Testis (tissue), 2 donors: Measurements from ENCODE around the gene ALDOB.

ENCODE experiments used
- POLR2A ChIP-seq: fragments of 450-650 bp; IDR thresholded peaks from one replicate; pipeline ENCODE4 v1.6.1; 2017; ENCODE audit warnings: antibody characterized with exemption, mild to moderate bottlenecking, moderate library complexity
- TF ChIP-seq, protein P1 (sequence below), 3 experiments: fragments of 450-650 bp in 2 of 3; fragments of 200-600 bp in 1 of 3; sonication (generic) in 1 of 3; IDR thresholded peaks; one replicate each; pipeline ENCODE4 v1.5.1; 2016 to 2019; ENCODE audit warnings: antibody characterized with exemption in 3 of 3, mild to moderate bottlenecking in 2 of 3, moderate library complexity in 1 of 3

DNA sequence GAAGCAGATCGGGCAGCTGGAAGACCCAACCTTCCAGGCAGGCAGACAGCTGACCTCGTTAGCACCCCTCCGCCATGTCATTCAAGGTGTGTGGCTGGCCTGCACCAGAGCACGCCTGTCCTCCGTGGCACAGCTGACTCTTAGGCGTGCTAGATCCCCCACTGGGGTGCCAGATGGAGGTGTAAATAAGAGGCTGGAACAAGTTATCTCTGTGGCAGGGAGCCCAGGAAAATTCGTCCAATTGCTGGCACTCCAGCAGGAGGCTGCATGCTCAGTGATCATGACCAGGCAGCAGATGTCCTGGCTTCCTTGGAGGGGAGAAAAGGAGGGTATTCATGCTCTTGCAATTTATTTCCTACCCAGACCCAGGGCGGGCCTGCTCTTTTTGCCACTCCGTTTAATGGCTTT lies 7.8 kb upstream of the ALDOB start:
- TF ChIP-seq, protein P1, sequence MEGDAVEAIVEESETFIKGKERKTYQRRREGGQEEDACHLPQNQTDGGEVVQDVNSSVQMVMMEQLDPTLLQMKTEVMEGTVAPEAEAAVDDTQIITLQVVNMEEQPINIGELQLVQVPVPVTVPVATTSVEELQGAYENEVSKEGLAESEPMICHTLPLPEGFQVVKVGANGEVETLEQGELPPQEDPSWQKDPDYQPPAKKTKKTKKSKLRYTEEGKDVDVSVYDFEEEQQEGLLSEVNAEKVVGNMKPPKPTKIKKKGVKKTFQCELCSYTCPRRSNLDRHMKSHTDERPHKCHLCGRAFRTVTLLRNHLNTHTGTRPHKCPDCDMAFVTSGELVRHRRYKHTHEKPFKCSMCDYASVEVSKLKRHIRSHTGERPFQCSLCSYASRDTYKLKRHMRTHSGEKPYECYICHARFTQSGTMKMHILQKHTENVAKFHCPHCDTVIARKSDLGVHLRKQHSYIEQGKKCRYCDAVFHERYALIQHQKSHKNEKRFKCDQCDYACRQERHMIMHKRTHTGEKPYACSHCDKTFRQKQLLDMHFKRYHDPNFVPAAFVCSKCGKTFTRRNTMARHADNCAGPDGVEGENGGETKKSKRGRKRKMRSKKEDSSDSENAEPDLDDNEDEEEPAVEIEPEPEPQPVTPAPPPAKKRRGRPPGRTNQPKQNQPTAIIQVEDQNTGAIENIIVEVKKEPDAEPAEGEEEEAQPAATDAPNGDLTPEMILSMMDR (IDR thresholded peaks at IDR 0.05), result no peak
- no peak for TF ChIP-seq POLR2A
